ENCODE results near the gene MPDZ. TPM values are rescaled to one million over a fixed set of nuclear protein-coding genes. Genes with fewer than 3 reads are reported as not detected.

Gene MPDZ
- total and polyA plus RNA-seq, 2 experiments from 2014 or later = 33.0 to 43.1 TPM

- Histone ChIP-seq H3K79me2 (replicated peaks; ENCODE audit: insufficient read depth) (no peaks in the 10 kb centered on the region), H3K4me2 (no peak overlapping the region), H3F3A (replicated peaks; ENCODE audit: low read depth) (no peaks in the 10 kb centered on the region), H3K36me3 (ENCODE audit: insufficient read depth) (no peaks in the 10 kb centered on the region), H2AFZ (no peak overlapping the region), H3K4me3 (no peak overlapping the region), H3K27me3 (ENCODE audit: insufficient read depth) (no peaks in the 10 kb centered on the region), H4K20me1 (replicated peaks; ENCODE audit: insufficient read depth) (no peaks in the 10 kb centered on the region), H3K4me1 (ENCODE audit: insufficient read depth) (no peaks in the 10 kb centered on the region; the same call in 1 of the 2 replicates), H3K27ac (ENCODE audit: low read depth) (no peak overlapping the region), H3K9me2 (ENCODE audit: insufficient read depth) (no peaks in the 10 kb centered on the region)
- H3K27me3 Mint-ChIP-seq (ENCODE audit: insufficient read depth, low read depth, poor library complexity) = peaks cover 3% of the 10 kb centered on the region
- H3K4me3 Mint-ChIP-seq = no peak overlapping the region
- TF ChIP-seq CREB1 (CRISPR knock-in tag; IDR thresholded peaks at IDR 0.05; ENCODE audit: low read depth) = no peak
- TF ChIP-seq REST (IDR thresholded peaks at IDR 0.05; ENCODE audit: unreplicated experiment) = no peak
- no peak for TF ChIP-seq JUNB (IDR thresholded peaks at IDR 0.05; ENCODE audit: unreplicated experiment)
- DNase-seq (ENCODE audit: low spot score) (no peak), ATAC-seq (no peak)
- H3K27ac Mint-ChIP-seq = no peak overlapping the region
- H3K36me3 Mint-ChIP-seq (ENCODE audit: low read depth) = no peaks in the 10 kb centered on the region
- H3K4me1 Mint-ChIP-seq = peaks cover 5% of the 10 kb centered on the region; the same call in 2 of the 3 replicates
- H3K9me3 Mint-ChIP-seq = no peaks in the 10 kb centered on the region
These were observed 189.8 kb downstream of the MPDZ start for GRCh38 chr9:13089666-13090065.

DNA sequence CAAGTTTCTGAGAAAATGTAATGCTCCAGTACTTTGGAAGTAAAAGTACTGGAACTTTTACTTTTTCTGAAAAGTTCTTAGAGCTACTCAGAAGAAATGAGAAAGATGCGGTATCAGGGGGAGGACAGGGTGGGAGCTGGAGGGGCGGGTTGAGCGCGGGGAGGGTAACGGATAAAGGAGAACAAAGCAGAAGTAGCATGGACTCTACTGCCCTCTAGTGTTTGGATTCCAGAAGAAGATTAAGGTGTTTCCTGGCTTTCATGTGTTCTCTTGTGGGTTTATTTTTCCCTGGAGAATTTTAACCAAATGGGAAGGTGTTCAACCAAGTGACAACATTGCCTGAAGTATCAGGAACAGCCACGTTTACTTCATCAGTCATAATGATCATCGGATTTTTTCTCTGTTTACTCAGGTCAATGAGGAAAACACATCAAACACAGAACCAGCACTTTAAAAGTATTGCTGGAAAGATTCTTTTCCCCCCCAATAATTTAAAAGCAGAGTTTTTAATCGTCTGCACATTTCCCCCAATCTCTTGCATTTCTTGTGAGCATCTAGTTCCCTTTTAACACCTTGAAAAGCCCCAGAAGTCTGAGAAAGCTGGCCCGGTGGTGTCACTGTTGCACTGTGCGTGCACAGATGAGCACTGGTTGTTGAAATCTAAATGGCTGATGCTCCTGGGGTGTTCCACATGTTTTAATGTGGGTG, 190.6 kb downstream of the MPDZ start:
- H3K27ac ChIP-seq (ENCODE audit: low read depth) = no peak overlapping the region
- no peaks in the 10 kb centered on the region for H3K36me3 Mint-ChIP-seq (ENCODE audit: low read depth)
- TF ChIP-seq ZNF331 (CRISPR knock-in tag; IDR thresholded peaks at IDR 0.05; ENCODE audit: low read depth) (no peak), CTCF (conservative IDR thresholded peaks at IDR 0.05; ENCODE audit: low read depth in 2 of 2) (peak; percentile 66 to 83), POLR2AphosphoS5 (IDR thresholded peaks at IDR 0.05; ENCODE audit: low read depth) (no peak), JUNB (IDR thresholded peaks at IDR 0.05; ENCODE audit: unreplicated experiment) (no peak), REST (IDR thresholded peaks at IDR 0.05; ENCODE audit: unreplicated experiment) (no peak), EZH2 (IDR thresholded peaks at IDR 0.05; ENCODE audit: low read depth, unreplicated experiment) (no peak)
- H3K27me3 ChIP-seq (ENCODE audit: insufficient read depth) = no peaks in the 10 kb centered on the region
- H3K9me2 ChIP-seq (ENCODE audit: insufficient read depth) = no peaks in the 10 kb centered on the region
- peak overlapping the region; percentile 23; the same call in 1 of the 2 replicates for H3K4me2 ChIP-seq
- peaks cover 5% of the 10 kb centered on the region; the same call in 2 of the 3 replicates for H3K4me1 Mint-ChIP-seq
- H2AFZ ChIP-seq = no peak overlapping the region
- no peaks in the 10 kb centered on the region; the same call in 1 of the 2 replicates for H3K4me1 ChIP-seq (ENCODE audit: insufficient read depth)
- H3K27me3 Mint-ChIP-seq (ENCODE audit: insufficient read depth, low read depth, poor library complexity) = peaks cover 3% of the 10 kb centered on the region
- no peaks in the 10 kb centered on the region for H3F3A ChIP-seq (replicated peaks; ENCODE audit: low read depth)
- ATAC-seq (peak; percentile 86), DNase-seq (ENCODE audit: low spot score) (peak; percentile 89)
- H3K4me3 ChIP-seq = no peak overlapping the region
- no peaks in the 10 kb centered on the region for H4K20me1 ChIP-seq (replicated peaks; ENCODE audit: insufficient read depth)
- H3K36me3 ChIP-seq (ENCODE audit: insufficient read depth) = no peaks in the 10 kb centered on the region
- peak overlapping the region; percentile 75; the same call in 1 of the 2 replicates for H3K27ac Mint-ChIP-seq
- H3K79me2 ChIP-seq (replicated peaks; ENCODE audit: insufficient read depth) = no peaks in the 10 kb centered on the region
- H3K9me3 Mint-ChIP-seq = no peaks in the 10 kb centered on the region
- H3K4me3 Mint-ChIP-seq = no peak overlapping the region

Measured in GM23338 (cell line).